GM18511 (cell line): ENCODE measurements around the gene SLC25A3.
"Not testable (repeated sequence)": the region's sequence is repeated elsewhere in the genome, so short reads cannot be mapped to it uniquely, and the experiment has no call there.

Source experiments
- ATAC-seq: cut with Tn5 transposase; IDR thresholded peaks from one replicate; pipeline ENCODE4 v1.9.1; 2021; ENCODE audit warnings: mild to moderate bottlenecking, moderate library complexity; ENCODE audit not compliant: unreplicated experiment

The SLC25A3 gene

GRCh38 chr12:98593351-98594049 is at the start of gene SLC25A3:
Gene SLC25A3 (plus strand): TSS chr12:98593686. CDS start chr12:98593979, 293 bp downstream.
- ATAC-seq, result peak; percentile 99

- ATAC-seq, result no peak
These were observed 49.8 kb upstream of the SLC25A3 start for GRCh38 chr12:98543701-98544100.

DNA sequence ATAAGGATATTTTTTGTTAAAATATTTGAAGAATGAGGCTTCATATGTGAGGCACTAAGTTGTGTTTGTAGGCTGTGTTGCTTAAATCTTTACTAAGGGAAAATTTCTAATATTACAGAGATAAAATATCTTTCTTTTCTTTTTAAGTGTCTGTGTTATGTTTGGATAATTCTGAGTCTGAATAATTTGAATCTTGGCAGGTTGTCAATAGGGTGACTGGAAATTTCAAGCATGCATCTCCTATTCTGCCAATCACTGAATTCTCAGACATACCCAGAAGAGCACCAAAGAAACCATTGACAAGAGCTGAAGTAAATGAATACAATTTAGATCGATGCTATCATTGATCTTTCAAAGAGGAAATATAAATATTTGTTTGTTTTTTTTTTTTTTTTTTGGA is 48.7 kb upstream of the SLC25A3 start:
- no peak for ATAC-seq

DNA sequence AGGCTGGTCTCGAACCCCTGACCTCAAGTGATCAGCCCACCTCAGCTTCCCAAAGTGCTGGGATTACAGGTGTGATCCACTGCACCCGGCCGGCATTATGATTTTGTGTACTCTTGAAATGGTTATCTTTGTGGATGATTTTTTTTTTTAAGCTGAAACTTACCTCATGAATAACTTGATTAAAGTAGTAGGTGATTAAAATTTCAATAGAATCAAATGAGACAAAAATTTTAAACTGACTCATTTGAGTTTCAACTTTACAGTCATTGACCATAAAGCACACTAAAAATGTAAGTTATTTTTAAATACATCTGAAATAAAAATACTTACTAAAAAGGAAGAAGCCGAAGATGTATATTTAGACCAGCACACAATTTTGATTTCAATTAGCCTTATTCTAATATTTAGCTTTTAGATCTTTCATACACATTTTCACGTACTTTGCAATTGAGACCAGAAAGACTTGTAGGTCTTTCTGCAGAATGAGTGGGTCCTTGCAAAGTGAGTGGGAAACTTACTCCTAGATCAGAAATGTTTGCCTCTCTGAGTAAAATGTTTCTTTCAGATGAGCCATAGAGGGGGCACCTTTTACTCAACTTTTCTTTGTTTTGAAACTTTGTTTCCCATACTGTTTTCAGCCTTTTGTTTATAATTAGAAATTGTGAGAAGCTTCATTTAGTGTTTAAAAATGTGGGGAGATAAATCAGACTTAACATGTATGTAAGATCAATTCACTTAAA is 43.9 kb upstream of the SLC25A3 start:
- no peak for ATAC-seq

GRCh38 chr12:98551787-98552186 is 41.7 kb upstream of the SLC25A3 start:
- no peak for ATAC-seq

DNA sequence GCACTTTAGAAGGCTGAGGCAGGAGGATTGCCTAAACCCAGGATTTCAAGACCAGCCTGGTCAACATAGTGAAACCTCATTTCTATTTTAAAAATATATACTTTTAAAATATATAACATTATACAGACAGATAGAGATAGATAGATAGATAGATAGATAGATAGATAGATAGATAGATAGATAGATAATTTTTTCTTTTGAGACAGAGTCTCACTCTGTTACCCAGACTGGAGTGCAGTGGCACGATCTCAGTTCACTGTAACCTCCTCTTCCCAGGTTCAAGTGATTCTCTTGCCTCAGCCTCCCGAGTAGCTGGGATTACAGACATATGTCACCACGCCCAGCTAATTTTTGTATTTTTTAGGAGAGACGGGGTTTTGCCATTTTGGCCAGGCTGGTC is 35.4 kb upstream of the SLC25A3 start:
- ATAC-seq, result not testable (repeated sequence)

DNA sequence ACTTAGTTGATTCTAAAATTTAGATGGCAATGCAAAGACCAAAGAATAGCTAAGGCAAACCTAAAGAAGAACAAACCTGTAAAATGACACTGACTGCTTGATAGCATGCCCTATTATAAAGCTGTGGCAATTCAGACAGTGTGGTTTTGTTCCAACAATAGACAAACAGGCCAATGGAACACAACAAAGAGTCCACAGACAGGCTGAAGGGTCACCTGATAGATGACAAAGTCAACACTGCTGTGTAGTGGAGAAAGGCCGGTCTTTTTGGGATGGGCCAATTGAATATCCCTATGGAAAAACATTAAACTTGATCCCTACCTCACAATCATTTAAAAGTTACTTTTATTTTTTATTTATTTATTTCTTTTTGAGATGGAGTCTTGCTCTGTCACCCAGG is 33.8 kb upstream of the SLC25A3 start:
- no peak for ATAC-seq

DNA sequence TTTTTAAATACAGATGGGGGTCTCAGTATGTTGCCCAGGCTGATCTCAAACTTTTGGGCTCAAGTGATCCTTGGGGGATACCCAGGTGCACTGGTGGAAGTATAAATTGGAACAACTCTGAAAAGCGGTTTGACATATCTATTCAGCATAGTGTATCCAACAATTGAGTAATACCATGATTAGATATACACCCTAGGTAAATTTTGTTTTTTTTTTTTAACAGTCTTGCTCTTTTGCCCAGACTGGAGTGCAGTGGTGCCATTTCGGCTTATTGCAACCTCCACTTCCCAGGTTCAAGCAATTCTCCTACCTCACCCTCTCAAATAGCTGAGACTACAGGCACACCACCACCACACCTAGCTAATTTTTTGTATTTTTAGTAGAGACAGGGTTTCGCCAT is 31.6 kb upstream of the SLC25A3 start:
- no peak for ATAC-seq

DNA sequence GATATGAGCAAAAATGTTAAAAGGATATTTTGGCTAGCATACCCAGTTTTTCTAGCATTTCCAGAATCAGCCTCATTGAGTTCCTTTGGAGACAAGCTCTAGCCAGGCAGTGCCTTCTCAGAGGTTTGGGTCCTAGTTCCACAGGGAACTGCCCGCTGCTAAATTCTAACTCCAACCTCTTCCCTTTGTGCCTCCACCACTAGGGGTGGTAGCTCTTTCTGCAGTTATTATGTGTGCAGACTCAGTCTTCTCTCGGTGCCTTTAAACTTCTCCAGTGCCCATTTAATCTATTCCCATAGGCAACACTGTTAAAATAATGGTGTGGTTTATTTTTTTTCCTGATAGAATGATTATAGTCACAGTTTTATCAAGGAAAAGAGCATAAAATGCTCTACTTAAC is 21.5 kb upstream of the SLC25A3 start:
- no peak for ATAC-seq

- ATAC-seq, result no peak
These were observed 19.4 kb upstream of the SLC25A3 start for GRCh38 chr12:98574110-98574509.

- ATAC-seq, result no peak
These were observed 18.5 kb upstream of the SLC25A3 start for GRCh38 chr12:98575013-98575412.

- not testable (repeated sequence) for ATAC-seq
These were observed 16.7 kb upstream of the SLC25A3 start for GRCh38 chr12:98576795-98577194.

GRCh38 chr12:98578392-98578791 is 15.1 kb upstream of the SLC25A3 start:
- ATAC-seq, result no peak

DNA sequence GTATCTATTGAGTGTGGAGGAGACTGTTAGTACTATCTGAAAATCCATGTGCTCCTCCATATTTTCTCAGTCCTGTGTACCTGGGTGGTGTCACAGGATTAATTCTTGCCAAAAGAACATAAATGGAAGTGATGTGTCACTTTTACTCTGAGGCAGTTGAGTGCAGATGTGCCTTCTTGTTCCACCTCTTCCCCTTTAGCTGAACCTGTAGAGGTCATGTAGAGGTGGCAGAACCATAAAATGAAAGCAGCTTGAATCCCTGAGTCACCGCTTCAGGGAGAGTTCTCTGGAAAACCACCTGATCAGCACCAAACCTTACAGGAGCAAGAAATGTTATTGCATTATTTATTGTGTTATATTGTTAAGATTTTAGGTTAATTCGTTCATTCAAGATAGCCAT is 14.7 kb upstream of the SLC25A3 start:
- ATAC-seq, result no peak

DNA sequence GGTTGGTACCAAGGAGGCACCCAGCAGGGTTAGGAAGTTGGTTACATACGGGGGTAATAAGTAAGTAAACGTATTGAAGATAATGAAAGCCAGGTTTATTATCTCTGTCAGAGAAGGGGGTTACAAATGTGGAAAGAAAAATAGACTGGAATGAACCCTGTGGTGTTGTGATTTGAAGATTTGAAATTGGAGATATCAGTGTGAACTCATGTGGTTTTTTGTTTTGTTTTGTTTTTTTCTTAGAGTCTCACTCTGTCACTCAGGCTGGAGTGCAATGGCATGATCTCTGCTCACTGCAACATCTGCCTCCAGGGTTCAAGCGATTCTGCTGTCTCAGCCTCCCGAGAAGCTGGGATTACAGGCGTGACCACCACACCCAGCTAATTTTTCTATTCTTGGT is 14.1 kb upstream of the SLC25A3 start:
- no peak for ATAC-seq

DNA sequence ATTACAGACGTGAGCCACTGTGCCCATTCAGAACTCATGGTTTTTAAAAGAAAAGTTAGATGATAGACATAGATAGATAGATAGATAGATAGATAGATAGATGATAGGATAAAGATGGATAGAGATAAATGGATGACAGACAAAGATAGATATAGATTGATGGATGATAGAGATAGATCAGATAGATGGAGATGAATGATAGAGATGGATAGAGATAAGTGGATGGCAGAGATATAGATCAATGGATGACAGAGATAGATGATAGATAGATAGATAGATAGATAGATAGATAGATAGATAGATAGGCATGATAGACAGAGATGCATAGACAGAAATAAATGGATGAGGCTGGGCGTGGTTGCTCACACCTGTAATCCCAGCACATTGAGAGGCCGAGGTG is 13.7 kb upstream of the SLC25A3 start:
- ATAC-seq, result no peak

DNA sequence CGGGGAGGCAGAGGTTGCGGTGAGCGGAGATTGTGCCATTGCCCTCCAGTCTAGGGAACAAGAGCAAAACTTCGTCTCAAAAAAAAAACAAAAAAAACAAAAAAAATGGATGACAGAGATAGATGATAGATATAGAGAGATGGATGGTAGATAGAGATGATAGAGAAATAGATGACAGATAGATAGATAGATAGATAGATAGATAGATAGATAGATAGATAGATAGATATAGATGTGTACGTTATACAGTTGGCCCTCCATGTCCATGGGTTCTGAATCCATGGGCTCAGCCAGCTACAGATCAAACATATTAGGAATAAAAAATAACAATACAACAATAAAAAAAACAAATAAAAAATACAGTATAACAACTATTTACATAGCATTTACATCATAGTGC is 12.8 kb upstream of the SLC25A3 start:
- ATAC-seq, result no peak

GRCh38 chr12:98581101-98581500 is 12.4 kb upstream of the SLC25A3 start:
- no peak for ATAC-seq

- no peak for ATAC-seq
These were observed 11.4 kb upstream of the SLC25A3 start for GRCh38 chr12:98582093-98582492.

GRCh38 chr12:98587084-98587483 is 6.4 kb upstream of the SLC25A3 start:
- no peak for ATAC-seq

GRCh38 chr12:98591209-98591608 is 2.3 kb upstream of the SLC25A3 start:
- no peak for ATAC-seq

DNA sequence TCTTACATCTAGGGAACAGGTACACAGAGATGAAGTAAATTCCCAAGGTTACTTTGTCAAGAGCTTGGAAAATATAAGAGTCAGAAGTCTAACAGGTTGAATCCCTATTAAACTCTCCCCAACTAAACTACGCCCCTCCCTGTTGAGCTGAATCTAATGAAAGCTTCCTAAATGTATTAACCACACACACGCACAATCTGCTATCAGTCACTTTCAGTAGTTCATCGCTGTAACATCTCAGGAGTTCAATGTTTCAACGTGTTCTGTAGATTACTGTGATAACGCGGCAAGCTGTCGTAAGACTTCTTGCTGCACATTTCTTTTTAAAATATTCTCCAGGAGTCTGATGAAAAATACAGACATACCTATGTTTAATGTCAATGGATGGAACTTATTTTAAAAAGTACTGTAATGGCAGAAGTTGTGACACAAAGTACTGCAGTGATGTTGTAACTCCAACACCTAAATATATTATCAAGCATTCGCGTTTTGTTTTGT is 612 bp upstream of the SLC25A3 start:
- ATAC-seq, result no peak
